K562 treated with DMSO at 1 percent for 4 hours (cell line): Measurements from ENCODE around the gene ANKUB1. TPM values are rescaled to one million over a fixed set of nuclear protein-coding genes. Genes with fewer than 3 reads are reported as not detected.

Source experiments
- total RNA-seq: library from RNA; unstranded; fragments of 300-600 nt; gene quantifications from 2 replicates; pipeline ENCODE4 v1.2.3, GENCODE V29; 2022; ENCODE audit not compliant: insufficient read depth

Gene ANKUB1
- not detected in 2 replicates for total RNA-seq

GRCh38 chr3:149792452-149793270 lies at the start of gene ANKUB1:
Gene ANKUB1, minus strand, starts transcription at chr3:149792554. Its CDS starts 188 bp downstream, at chr3:149792366.

GRCh38 chr3:149812606-149813366 lies 20.4 kb upstream of the ANKUB1 start, which contains the start of gene RNF13:
Gene RNF13, plus strand, starts transcription at chr3:149813215. Its CDS starts 32,812 bp downstream, at chr3:149846027.

GRCh38 chr3:149752051-149752787 lies 40.1 kb downstream of the ANKUB1 start, which contains the start of gene COMMD2:
Gene COMMD2, minus strand, starts transcription at chr3:149752489. Its CDS starts 45 bp downstream, at chr3:149752444.

Other genes with a start within 250 kb of the ANKUB1 start
- not detected in 2 replicates for gene WWTR1, start 134.5 kb downstream of the ANKUB1 start, total RNA-seq
- 16.8 and 20.9 TPM in 2 replicates for gene COMMD2, start 40.1 kb downstream of the ANKUB1 start, total RNA-seq
- gene RNF13, start 20.7 kb upstream of the ANKUB1 start, total RNA-seq, result 11.2 and 12.3 TPM in 2 replicates
- gene PFN2, start 178.3 kb upstream of the ANKUB1 start, total RNA-seq, result not detected in 2 replicates